ENCODE measurements around the gene DPYD.

The DPYD gene

GRCh38 chr1:97745912-97746311 lies 174.9 kb downstream of the DPYD start:
- no peak for DNase-seq (ENCODE audit: low spot score)
- in situ Hi-C loops (cut with MboI; ENCODE audit: low sequenced_read_pairs, unreplicated experiment): no loop called here
- TF ChIP-seq, protein P1, sequence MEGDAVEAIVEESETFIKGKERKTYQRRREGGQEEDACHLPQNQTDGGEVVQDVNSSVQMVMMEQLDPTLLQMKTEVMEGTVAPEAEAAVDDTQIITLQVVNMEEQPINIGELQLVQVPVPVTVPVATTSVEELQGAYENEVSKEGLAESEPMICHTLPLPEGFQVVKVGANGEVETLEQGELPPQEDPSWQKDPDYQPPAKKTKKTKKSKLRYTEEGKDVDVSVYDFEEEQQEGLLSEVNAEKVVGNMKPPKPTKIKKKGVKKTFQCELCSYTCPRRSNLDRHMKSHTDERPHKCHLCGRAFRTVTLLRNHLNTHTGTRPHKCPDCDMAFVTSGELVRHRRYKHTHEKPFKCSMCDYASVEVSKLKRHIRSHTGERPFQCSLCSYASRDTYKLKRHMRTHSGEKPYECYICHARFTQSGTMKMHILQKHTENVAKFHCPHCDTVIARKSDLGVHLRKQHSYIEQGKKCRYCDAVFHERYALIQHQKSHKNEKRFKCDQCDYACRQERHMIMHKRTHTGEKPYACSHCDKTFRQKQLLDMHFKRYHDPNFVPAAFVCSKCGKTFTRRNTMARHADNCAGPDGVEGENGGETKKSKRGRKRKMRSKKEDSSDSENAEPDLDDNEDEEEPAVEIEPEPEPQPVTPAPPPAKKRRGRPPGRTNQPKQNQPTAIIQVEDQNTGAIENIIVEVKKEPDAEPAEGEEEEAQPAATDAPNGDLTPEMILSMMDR (IDR thresholded peaks at IDR 0.05; ENCODE audit: borderline replicate concordance, control extremely low read depth, extremely low read depth, insufficient read depth, missing control alignments): no peak

- DNase-seq (ENCODE audit: low spot score): no peak
- in situ Hi-C loops (cut with MboI; ENCODE audit: low sequenced_read_pairs, unreplicated experiment): no loop called here
- TF ChIP-seq, protein P1 (IDR thresholded peaks at IDR 0.05; ENCODE audit: borderline replicate concordance, control extremely low read depth, extremely low read depth, insufficient read depth, missing control alignments): no peak
Measured at GRCh38 chr1:97744977-97745376, 175.9 kb downstream of the DPYD start.

- no peak for DNase-seq (ENCODE audit: low spot score)
- TF ChIP-seq, protein P1 (IDR thresholded peaks at IDR 0.05; ENCODE audit: borderline replicate concordance, control extremely low read depth, extremely low read depth, insufficient read depth, missing control alignments): no peak
- in situ Hi-C loops (cut with MboI; ENCODE audit: low sequenced_read_pairs, unreplicated experiment): no loop called here
Measured at GRCh38 chr1:97743129-97743528, 177.7 kb downstream of the DPYD start.

DNA sequence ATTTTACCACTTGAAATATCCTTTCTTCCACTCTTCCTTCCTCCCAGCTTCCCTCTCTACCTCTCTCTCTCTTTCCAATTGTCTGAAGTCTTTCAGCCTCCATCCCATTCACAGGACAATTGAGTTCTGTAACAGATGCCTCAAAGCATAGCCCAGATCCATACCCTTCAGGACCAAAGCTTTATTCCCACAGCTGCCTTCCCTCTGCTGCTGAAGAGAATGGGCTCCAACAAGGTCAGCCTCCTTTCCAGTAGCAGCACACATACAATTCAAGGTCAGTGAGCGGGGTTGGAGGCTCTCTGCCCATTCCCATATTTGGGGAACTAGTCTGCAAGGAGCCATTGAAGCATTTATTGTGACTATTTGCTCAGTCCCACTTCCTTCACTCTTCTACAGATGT lies 179.9 kb downstream of the DPYD start:
- TF ChIP-seq, protein P1 (IDR thresholded peaks at IDR 0.05; ENCODE audit: borderline replicate concordance, control extremely low read depth, extremely low read depth, insufficient read depth, missing control alignments): no peak
- no peak for DNase-seq (ENCODE audit: low spot score)
- in situ Hi-C loops (cut with MboI; ENCODE audit: low sequenced_read_pairs, unreplicated experiment): no loop called here

- no peak for DNase-seq (ENCODE audit: low spot score)
- TF ChIP-seq, protein P1 (IDR thresholded peaks at IDR 0.05; ENCODE audit: borderline replicate concordance, control extremely low read depth, extremely low read depth, insufficient read depth, missing control alignments): no peak
- in situ Hi-C loops (cut with MboI; ENCODE audit: low sequenced_read_pairs, unreplicated experiment): no loop called here
Measured at GRCh38 chr1:97739596-97740103, 181.2 kb downstream of the DPYD start.

DNA sequence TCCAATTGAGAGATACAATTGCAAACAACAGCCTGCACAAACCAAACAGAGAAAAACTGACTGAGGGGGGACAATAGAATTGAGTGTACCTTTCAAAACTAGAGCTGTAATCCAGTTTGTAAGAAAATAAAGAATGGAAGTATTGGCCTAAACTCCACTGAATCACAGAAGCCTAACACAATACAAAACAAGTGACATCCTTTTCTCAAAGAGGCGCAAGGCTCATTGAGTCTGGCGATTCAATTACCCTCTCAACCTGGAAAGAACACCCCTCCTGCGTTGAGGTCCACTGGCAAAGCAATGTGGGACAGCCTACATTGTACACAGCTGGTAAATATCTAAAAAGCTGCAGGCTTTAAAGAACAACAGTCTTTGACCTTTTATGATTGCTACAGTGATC lies 182.6 kb downstream of the DPYD start:
- DNase-seq (ENCODE audit: low spot score): no peak
- in situ Hi-C loops (cut with MboI; ENCODE audit: low sequenced_read_pairs, unreplicated experiment): no loop called here
- TF ChIP-seq, protein P1 (IDR thresholded peaks at IDR 0.05; ENCODE audit: borderline replicate concordance, control extremely low read depth, extremely low read depth, insufficient read depth, missing control alignments): no peak

DNA sequence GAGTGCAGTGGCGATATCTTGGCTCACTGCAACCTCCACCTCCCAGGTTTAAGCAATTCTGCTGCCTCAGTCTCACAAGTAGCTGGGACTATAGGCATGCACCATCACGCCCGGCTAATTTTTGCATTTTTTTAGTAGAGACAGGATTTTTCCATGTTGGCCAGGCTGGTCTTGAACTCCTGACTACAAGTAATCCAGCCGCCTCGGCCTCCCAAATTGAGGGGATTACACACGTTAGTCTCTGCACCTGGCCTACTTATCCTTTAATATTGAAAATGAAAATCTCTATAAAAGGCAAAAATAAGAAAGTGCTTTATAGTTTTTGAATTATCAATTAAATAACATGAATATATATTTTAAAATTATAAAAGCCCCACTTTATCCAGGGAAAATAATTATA lies 190.6 kb downstream of the DPYD start:
- no peak for DNase-seq (ENCODE audit: low spot score)
- TF ChIP-seq, protein P1 (IDR thresholded peaks at IDR 0.05; ENCODE audit: borderline replicate concordance, control extremely low read depth, extremely low read depth, insufficient read depth, missing control alignments): no peak
- in situ Hi-C loops (cut with MboI; ENCODE audit: low sequenced_read_pairs, unreplicated experiment): no loop called here
